ENCODE data around the gene ADGRA3.

DNA sequence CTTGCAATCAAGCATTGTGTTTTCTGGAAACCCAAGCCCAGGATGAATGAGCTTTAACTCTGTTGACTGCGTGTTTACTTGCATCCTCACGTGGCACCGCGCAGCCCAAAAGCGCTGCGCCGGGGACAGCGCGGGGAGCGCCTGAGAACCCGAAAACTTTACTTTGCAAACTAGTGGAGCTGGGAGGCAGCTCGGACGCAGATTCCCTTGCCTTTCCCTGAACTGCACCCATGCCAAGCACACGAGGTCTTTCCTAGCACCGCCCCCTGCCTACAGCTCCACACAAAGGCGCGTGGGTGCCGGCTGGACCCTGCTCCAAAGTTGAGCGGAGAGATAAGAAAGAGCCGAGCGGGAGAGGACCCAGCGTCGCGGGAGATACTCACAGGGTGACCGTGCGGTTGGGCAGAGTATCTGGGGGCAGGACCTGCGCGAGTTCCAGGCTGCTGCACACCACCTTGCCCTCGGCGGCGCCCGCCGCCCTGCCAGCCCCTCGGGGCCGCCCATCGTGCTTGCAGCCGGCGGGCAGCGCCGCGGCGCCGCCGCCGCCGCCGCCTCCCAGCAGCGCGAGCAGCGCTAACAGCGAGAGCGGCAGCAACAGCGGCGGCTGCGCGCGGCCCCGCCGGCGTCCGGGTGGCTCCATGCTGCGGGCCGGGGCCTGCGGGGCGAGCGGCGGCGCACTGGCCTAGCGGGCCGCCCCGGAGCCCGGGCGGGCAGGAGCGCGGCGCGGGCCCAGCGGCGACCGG lies 550 bp downstream of the ADGRA3 start:
- TF ChIP-seq, protein P1, sequence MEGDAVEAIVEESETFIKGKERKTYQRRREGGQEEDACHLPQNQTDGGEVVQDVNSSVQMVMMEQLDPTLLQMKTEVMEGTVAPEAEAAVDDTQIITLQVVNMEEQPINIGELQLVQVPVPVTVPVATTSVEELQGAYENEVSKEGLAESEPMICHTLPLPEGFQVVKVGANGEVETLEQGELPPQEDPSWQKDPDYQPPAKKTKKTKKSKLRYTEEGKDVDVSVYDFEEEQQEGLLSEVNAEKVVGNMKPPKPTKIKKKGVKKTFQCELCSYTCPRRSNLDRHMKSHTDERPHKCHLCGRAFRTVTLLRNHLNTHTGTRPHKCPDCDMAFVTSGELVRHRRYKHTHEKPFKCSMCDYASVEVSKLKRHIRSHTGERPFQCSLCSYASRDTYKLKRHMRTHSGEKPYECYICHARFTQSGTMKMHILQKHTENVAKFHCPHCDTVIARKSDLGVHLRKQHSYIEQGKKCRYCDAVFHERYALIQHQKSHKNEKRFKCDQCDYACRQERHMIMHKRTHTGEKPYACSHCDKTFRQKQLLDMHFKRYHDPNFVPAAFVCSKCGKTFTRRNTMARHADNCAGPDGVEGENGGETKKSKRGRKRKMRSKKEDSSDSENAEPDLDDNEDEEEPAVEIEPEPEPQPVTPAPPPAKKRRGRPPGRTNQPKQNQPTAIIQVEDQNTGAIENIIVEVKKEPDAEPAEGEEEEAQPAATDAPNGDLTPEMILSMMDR (conservative IDR thresholded peaks at IDR 0.05; ENCODE audit: low read depth, low read length), result no peak
- TF ChIP-seq EZH2 (IDR thresholded peaks at IDR 0.05; ENCODE audit: borderline replicate concordance, low read depth, low read length, poor library complexity, severe bottlenecking), result no peak

All from A673 (cell line).